ENCODE data around the gene LDLRAD4. TPM values are rescaled to one million over a fixed set of nuclear protein-coding genes. Genes with fewer than 3 reads are reported as not detected.

Gene LDLRAD4
- total RNA-seq, 1 donor, result under 0.01 TPM

- DNase-seq (ENCODE audit: insufficient read length, low spot score, missing footprints), result peak; percentile 71
- Histone ChIP-seq H3K36me3 (ENCODE audit: insufficient read depth, low read length) (no peaks in the 10 kb centered on the region), H4K20me1 (ENCODE audit: insufficient read depth, low read length) (no peaks in the 10 kb centered on the region), H3K27ac (ENCODE audit: low read depth, low read length) (no peak overlapping the region), H3K27me3 (ENCODE audit: insufficient read depth, low read length) (no peaks in the 10 kb centered on the region), H3K79me2 (ENCODE audit: insufficient read depth, low read length) (no peaks in the 10 kb centered on the region), H3K9me3 (ENCODE audit: low read depth, low read length) (no peaks in the 10 kb centered on the region), H3K4me1 (ENCODE audit: insufficient read depth, low read length) (no peaks in the 10 kb centered on the region), H3K4me3 (ENCODE audit: insufficient read depth, low read length) (no peak overlapping the region), H2AFZ (ENCODE audit: low read length) (no peak overlapping the region), H3K4me2 (ENCODE audit: insufficient read depth, low read length) (no peak overlapping the region)
- TF ChIP-seq CTCF (IDR thresholded peaks at IDR 0.05; ENCODE audit: extremely low read depth, low read depth, low read length), result no peak
Observed at GRCh38 chr18:13620206-13620672, 401.7 kb downstream of the LDLRAD4 start.

GRCh38 chr18:13620818-13621445 lies 402.4 kb downstream of the LDLRAD4 start:
- no peaks in the 10 kb centered on the region for H3K4me1 ChIP-seq (ENCODE audit: insufficient read depth, low read length)
- H3K27me3 ChIP-seq (ENCODE audit: insufficient read depth, low read length), result no peaks in the 10 kb centered on the region
- no peak overlapping the region for H3K4me3 ChIP-seq (ENCODE audit: insufficient read depth, low read length)
- no peak overlapping the region for H3K4me2 ChIP-seq (ENCODE audit: insufficient read depth, low read length)
- H2AFZ ChIP-seq (ENCODE audit: low read length), result no peak overlapping the region
- no peaks in the 10 kb centered on the region for H3K9me3 ChIP-seq (ENCODE audit: low read depth, low read length)
- no peaks in the 10 kb centered on the region for H3K79me2 ChIP-seq (ENCODE audit: insufficient read depth, low read length)
- no peaks in the 10 kb centered on the region for H3K36me3 ChIP-seq (ENCODE audit: insufficient read depth, low read length)
- no peak for DNase-seq (ENCODE audit: insufficient read length, low spot score, missing footprints)
- no peaks in the 10 kb centered on the region for H4K20me1 ChIP-seq (ENCODE audit: insufficient read depth, low read length)
- TF ChIP-seq CTCF (IDR thresholded peaks at IDR 0.05; ENCODE audit: extremely low read depth, low read depth, low read length), result no peak
- H3K27ac ChIP-seq (ENCODE audit: low read depth, low read length), result no peak overlapping the region

GRCh38 chr18:13621446-13621849 lies 402.9 kb downstream of the LDLRAD4 start:
- H3K4me3 ChIP-seq (ENCODE audit: insufficient read depth, low read length), result no peak overlapping the region
- H4K20me1 ChIP-seq (ENCODE audit: insufficient read depth, low read length), result no peaks in the 10 kb centered on the region
- H3K27me3 ChIP-seq (ENCODE audit: insufficient read depth, low read length), result no peaks in the 10 kb centered on the region
- H3K79me2 ChIP-seq (ENCODE audit: insufficient read depth, low read length), result no peaks in the 10 kb centered on the region
- TF ChIP-seq CTCF (IDR thresholded peaks at IDR 0.05; ENCODE audit: extremely low read depth, low read depth, low read length), result no peak
- H3K4me2 ChIP-seq (ENCODE audit: insufficient read depth, low read length), result no peak overlapping the region
- DNase-seq (ENCODE audit: insufficient read length, low spot score, missing footprints), result peak; percentile 36
- no peaks in the 10 kb centered on the region for H3K36me3 ChIP-seq (ENCODE audit: insufficient read depth, low read length)
- H3K27ac ChIP-seq (ENCODE audit: low read depth, low read length), result no peak overlapping the region
- no peaks in the 10 kb centered on the region for H3K9me3 ChIP-seq (ENCODE audit: low read depth, low read length)
- H2AFZ ChIP-seq (ENCODE audit: low read length), result no peak overlapping the region
- no peaks in the 10 kb centered on the region for H3K4me1 ChIP-seq (ENCODE audit: insufficient read depth, low read length)

- Histone ChIP-seq H4K20me1 (ENCODE audit: insufficient read depth, low read length) (no peaks in the 10 kb centered on the region), H3K27me3 (ENCODE audit: insufficient read depth, low read length) (no peaks in the 10 kb centered on the region), H3K27ac (ENCODE audit: low read depth, low read length) (no peak overlapping the region), H3K4me2 (ENCODE audit: insufficient read depth, low read length) (no peak overlapping the region), H3K36me3 (ENCODE audit: insufficient read depth, low read length) (no peaks in the 10 kb centered on the region), H2AFZ (ENCODE audit: low read length) (no peak overlapping the region), H3K79me2 (ENCODE audit: insufficient read depth, low read length) (no peaks in the 10 kb centered on the region), H3K9me3 (ENCODE audit: low read depth, low read length) (no peaks in the 10 kb centered on the region), H3K4me3 (ENCODE audit: insufficient read depth, low read length) (no peak overlapping the region), H3K4me1 (ENCODE audit: insufficient read depth, low read length) (no peaks in the 10 kb centered on the region)
- TF ChIP-seq CTCF (IDR thresholded peaks at IDR 0.05; ENCODE audit: extremely low read depth, low read depth, low read length), result no peak
- DNase-seq (ENCODE audit: insufficient read length, low spot score, missing footprints), result peak; percentile 74
Observed at GRCh38 chr18:13621886-13622619, 403.5 kb downstream of the LDLRAD4 start.
